Stimulated activated CD4-positive, alpha-beta T cell treated with anti-CD3 and anti-CD28 coated beads, Interleukin-15, amount 100 ng/mL, for 1 hour (primary cell): ENCODE measurements around the gene AGXT.

Experiments used
- DNase-seq, 2 donors: peaks; one replicate each; pipeline ENCODE4 v3.0.0-alpha.2; 2020; ENCODE audit warnings: low read depth in 1 of 2, low spot score in 1 of 2

The AGXT gene

GRCh38 chr2:240884745-240885144 is 16.1 kb downstream of the AGXT start:
- DNase-seq: no peak

GRCh38 chr2:240885566-240885965 is 16.9 kb downstream of the AGXT start:
- DNase-seq: no peak

- no peak for DNase-seq
Observed at GRCh38 chr2:240886023-240886565, 17.5 kb downstream of the AGXT start.

GRCh38 chr2:240886678-240887609 is 18.3 kb downstream of the AGXT start:
- no peak for DNase-seq

GRCh38 chr2:240887631-240888030 is 19.0 kb downstream of the AGXT start:
- DNase-seq: no peak

GRCh38 chr2:240888130-240888889 is 19.7 kb downstream of the AGXT start:
- no peak for DNase-seq

GRCh38 chr2:240888890-240889573 is 20.4 kb downstream of the AGXT start:
- DNase-seq: no peak

- DNase-seq: no peak
Observed at GRCh38 chr2:240889601-240890560, 21.3 kb downstream of the AGXT start.

- DNase-seq: no peak
Observed at GRCh38 chr2:240890691-240891090, 22.1 kb downstream of the AGXT start.

GRCh38 chr2:240891492-240892340 is 23.1 kb downstream of the AGXT start:
- DNase-seq: no peak

GRCh38 chr2:240892356-240892755 is 23.7 kb downstream of the AGXT start:
- DNase-seq: no peak

GRCh38 chr2:240892925-240893324 is 24.3 kb downstream of the AGXT start:
- DNase-seq: no peak

- peak in 1 of 2 donors; percentile 48 for DNase-seq
Observed at GRCh38 chr2:240893363-240893844, 24.8 kb downstream of the AGXT start.

GRCh38 chr2:240894006-240894405 is 25.4 kb downstream of the AGXT start:
- DNase-seq: no peak

GRCh38 chr2:240894836-240895558 is 26.4 kb downstream of the AGXT start:
- no peak for DNase-seq

- no peak for DNase-seq
Observed at GRCh38 chr2:240895656-240896388, 27.2 kb downstream of the AGXT start, which contains the start of gene MAB21L4. Gene MAB21L4 (minus strand): TSS chr2:240896156. CDS start chr2:240895997, 159 bp downstream.

GRCh38 chr2:240896394-240896793 is 27.8 kb downstream of the AGXT start:
- no peak for DNase-seq
